Kidney (tissue), 14 donors: ENCODE measurements around the gene TFAP2C. TPM values are rescaled to one million over a fixed set of nuclear protein-coding genes. Genes with fewer than 3 reads are reported as not detected.
A peak's percentile ranks its signal among the peaks of the same experiment; 100 is the strongest.

ENCODE experiments used
- DNase-seq, 5 donors: peaks; one replicate each; pipeline ENCODE4 v3.0.0-alpha.2; 2013 to 2020
- FAIRE-seq: peaks from 2 replicates; lab custom pipeline; 2012; peaks lifted over from hg19 to GRCh38; lab: Jason Lieb, UNC
- H3K27ac ChIP-seq, 2 donors: one replicate each; pipeline ENCODE4 v1.7.0; 2013; ENCODE audit warnings: low read depth in 2 of 2, low read length in 2 of 2, inconsistent platforms in 1 of 2
- H3K27me3 ChIP-seq: one replicate; pipeline ENCODE4 v1.7.1; 2013; ENCODE audit warnings: low read length, inconsistent platforms; ENCODE audit not compliant: control insufficient read depth, insufficient read depth
- H3K36me3 ChIP-seq, 3 donors: one replicate each; pipeline versions ENCODE4 v1.7.0 to v1.7.1; 2013; ENCODE audit warnings: low read length in 3 of 3, control low read depth in 1 of 3, inconsistent platforms in 1 of 3; ENCODE audit not compliant: insufficient read depth in 3 of 3, control insufficient read depth in 2 of 3
- H3K4me1 ChIP-seq, 3 donors: one replicate each; pipeline versions ENCODE4 v1.7.0 to v1.7.1; 2013; ENCODE audit warnings: low read length in 3 of 3, inconsistent platforms in 1 of 3, low read depth in 1 of 3; ENCODE audit not compliant: control insufficient read depth in 2 of 3, insufficient read depth in 2 of 3
- H3K4me3 ChIP-seq, 3 donors: one replicate each; pipeline versions ENCODE4 v1.7.0 to v1.8.1; 2013; ENCODE audit warnings: low read length in 3 of 3, control low read depth in 1 of 3, inconsistent platforms in 1 of 3
- H3K9ac ChIP-seq, 3 donors: one replicate each; pipeline versions ENCODE4 v1.7.0 to v1.7.1; 2013; ENCODE audit warnings: low read length in 3 of 3, control low read depth in 1 of 3, inconsistent platforms in 1 of 3
- H3K9me3 ChIP-seq, 3 donors: one replicate each; pipeline versions ENCODE4 v1.7.0 to v1.7.1; 2013; ENCODE audit warnings: low read length in 3 of 3, control low read depth in 1 of 3, inconsistent platforms in 1 of 3; ENCODE audit not compliant: control insufficient read depth in 2 of 3, insufficient read depth in 1 of 3
- intact Hi-C: fragments of 100-400 bp; cut with DNase I; formaldehyde crosslinking; loops from one replicate; pipeline ENCODE4 v1.11.1; 2022
- polyA plus RNA-seq: library from polyadenylated mRNA; stranded (reverse); fragments of 350-450 nt; fragmentation: Illumina TruSeq; extraction: RNeasy Lipid Tissue Mini Kit (QIAGEN cat#74804); gene quantifications from one replicate; pipeline ENCODE4 v1.2.3, GENCODE V29; 2014; ENCODE audit warnings: low read depth, low replicate concordance; ENCODE audit not compliant: insufficient read depth
- total RNA-seq: library from RNA; stranded (reverse); fragmentation: NEBNext Ultra II Directional; extraction: Animal tissue kit (Norgen Biotek cat#: 25700); gene quantifications from one replicate; pipeline ENCODE4 v1.2.1, GENCODE V29; 2021
- TF ChIP-seq, protein P1 (sequence below): IDR thresholded peaks from 3 replicates; pipeline ENCODE4 v1.5.1; 2012; ENCODE audit warnings: mild to moderate bottlenecking, moderate library complexity, borderline replicate concordance; ENCODE audit not compliant: insufficient read depth; ENCODE audit errors: extremely low read depth
- donor health status: control.
- donor health status: control.
- donor health status: control.
- donor health status: control.
- donor health status: control.
- donor health status: DM: yes; HTN: yes; CAD: no.
- donor health status: Normal renal cell carcinoma (clear cell type).

Gene TFAP2C
- total and polyA plus RNA-seq, 2 donors from 2014 or later = 0.65 to 1.4 TPM

DNA sequence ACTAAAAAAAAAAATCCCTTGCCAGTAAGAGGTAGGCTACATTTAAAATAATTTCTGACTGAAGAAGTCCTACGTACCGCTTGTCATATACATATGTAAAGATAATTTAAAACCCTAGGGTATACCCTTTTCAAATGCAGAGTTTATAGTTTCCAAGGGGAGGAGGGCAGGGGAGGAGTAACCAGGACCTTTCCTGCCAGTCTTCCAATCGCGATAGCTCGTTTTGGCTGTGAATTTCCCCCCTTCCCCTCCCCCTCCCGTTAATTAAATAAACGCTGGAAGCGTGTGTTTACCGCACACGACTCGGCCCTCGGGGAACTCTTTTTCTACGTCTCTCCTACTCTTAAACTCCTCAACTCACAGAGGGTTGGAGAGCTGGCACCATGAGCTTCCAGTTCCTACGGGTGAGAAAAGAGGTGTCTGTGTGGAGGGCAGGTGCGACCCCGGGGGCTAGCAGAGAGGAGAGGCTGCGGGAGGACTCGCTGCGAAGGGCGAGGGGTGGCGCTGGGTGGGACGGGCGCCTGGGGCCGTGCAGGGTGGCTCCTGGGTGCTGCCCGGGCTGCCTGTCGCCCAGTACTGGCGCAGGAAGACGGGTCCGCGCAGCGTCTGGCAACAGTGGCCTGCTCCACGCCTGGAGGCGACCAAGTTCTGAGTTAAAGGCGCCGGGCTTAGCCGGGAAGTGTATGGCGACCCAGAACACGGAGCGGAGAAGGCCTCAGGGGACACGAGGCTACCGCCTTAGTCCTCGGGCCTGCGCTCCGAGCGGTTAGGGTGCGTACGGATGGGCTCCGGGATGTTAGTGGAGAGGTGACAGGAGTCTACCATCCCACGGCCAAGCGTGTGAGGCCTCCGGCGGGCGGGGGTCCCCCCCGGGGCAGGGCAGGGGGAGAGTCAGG lies 4.1 kb upstream of the TFAP2C start:
- DNase-seq (peak in 3 of 5 donors; percentile 7 to 65 (median 10)), FAIRE-seq (no peak)
- H3K27ac ChIP-seq = no peak overlapping the region
- no peaks in the 10 kb centered on the region for H3K36me3 ChIP-seq
- H3K4me1 ChIP-seq = peaks cover 0 to 13% (median 0%) of the 10 kb centered on the region in 3 donors
- H3K27me3 ChIP-seq = peaks cover 42% of the 10 kb centered on the region
- TF ChIP-seq, protein P1, sequence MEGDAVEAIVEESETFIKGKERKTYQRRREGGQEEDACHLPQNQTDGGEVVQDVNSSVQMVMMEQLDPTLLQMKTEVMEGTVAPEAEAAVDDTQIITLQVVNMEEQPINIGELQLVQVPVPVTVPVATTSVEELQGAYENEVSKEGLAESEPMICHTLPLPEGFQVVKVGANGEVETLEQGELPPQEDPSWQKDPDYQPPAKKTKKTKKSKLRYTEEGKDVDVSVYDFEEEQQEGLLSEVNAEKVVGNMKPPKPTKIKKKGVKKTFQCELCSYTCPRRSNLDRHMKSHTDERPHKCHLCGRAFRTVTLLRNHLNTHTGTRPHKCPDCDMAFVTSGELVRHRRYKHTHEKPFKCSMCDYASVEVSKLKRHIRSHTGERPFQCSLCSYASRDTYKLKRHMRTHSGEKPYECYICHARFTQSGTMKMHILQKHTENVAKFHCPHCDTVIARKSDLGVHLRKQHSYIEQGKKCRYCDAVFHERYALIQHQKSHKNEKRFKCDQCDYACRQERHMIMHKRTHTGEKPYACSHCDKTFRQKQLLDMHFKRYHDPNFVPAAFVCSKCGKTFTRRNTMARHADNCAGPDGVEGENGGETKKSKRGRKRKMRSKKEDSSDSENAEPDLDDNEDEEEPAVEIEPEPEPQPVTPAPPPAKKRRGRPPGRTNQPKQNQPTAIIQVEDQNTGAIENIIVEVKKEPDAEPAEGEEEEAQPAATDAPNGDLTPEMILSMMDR = no peak
- no peak overlapping the region for H3K4me3 ChIP-seq
- H3K9me3 ChIP-seq = no peaks in the 10 kb centered on the region
- H3K9ac ChIP-seq = no peak overlapping the region
- intact Hi-C loops = no loop called here

DNA sequence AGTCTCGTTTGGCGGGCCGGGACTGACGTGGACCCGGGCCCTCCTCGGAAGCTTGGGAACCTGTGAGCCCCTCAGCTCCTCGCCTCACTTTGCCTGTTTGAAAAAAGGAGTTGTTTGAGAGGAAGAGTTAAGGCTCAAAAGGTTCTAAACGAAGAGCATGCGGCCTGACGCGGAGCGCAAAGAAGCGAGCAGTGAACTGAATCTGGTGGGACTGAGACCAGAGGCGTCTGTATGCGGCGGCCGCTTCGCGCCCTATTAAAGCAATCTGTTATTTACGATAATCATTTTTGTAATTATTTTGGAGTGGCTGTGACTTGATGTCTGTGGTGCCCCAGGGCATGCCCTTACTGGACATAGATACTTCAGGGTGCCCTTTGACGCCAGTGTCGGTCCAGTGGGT lies 3.3 kb upstream of the TFAP2C start:
- Histone ChIP-seq H3K27me3 (peaks cover 42% of the 10 kb centered on the region), H3K27ac (no peak overlapping the region), H3K36me3 (no peaks in the 10 kb centered on the region), H3K9me3 (no peaks in the 10 kb centered on the region), H3K4me1 (peaks cover 0 to 13% (median 0%) of the 10 kb centered on the region in 3 donors), H3K9ac (no peak overlapping the region), H3K4me3 (no peak overlapping the region)
- intact Hi-C loops = no loop called here
- TF ChIP-seq, protein P1 = no peak
- FAIRE-seq = no peak
- peak in 3 of 5 donors; percentile 4 to 41 (median 10) for DNase-seq

DNA sequence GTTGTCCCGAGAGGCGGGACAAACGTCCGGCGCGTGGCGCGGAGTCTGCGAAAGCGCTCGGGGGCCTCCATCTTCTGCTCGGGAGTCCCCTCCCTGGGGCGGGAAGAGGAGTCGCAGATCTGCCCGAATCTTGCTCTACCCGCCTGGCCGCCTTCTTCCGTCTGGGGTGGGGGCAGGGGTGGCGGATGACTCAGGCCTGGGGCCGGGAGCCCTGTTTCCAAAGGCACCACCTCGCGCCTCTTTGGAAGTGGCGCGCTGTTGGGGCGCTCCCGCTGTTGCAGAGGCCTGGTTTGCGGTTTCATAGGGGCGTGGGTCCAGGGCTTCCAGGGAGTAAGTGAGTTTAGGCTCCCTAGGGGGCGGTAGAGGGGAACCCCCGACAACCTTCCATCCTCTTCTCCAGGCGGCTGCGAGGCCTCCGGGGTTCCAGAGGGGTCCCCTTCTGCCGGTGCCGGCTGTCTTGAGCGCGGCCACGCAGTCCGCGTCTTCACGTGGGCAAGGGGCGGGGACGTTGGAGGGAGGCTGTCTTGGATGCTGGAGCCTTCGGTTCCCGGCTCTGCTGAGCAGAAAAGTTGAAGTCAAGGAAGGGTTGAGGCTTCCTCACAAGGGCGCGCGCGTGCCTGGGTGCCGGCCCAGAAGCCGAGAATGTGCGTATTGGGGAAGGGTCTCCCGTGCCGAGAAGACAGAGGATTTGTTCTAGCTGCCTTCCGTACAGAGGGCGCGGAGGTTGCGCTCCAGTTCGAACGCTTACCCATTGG lies 2.6 kb upstream of the TFAP2C start:
- Histone ChIP-seq H3K9ac (no peak overlapping the region), H3K27ac (no peak overlapping the region), H3K27me3 (peaks cover 43% of the 10 kb centered on the region), H3K4me1 (peaks cover 0 to 13% (median 0%) of the 10 kb centered on the region in 3 donors), H3K36me3 (no peaks in the 10 kb centered on the region), H3K4me3 (no peak overlapping the region), H3K9me3 (no peaks in the 10 kb centered on the region)
- no peak for FAIRE-seq
- peak; percentile 70 to 78 (median 75) for DNase-seq
- intact Hi-C loops = no loop called here
- TF ChIP-seq, protein P1 = no peak
